Natural killer cell (primary cell): ENCODE data around the gene STAG1. TPM values are rescaled to one million over a fixed set of nuclear protein-coding genes. Genes with fewer than 3 reads are reported as not detected.
A peak's percentile ranks its signal among the peaks of the same experiment; 100 is the strongest.

Experiments used
- ATAC-seq, 3 donors: fragments of 150-1000 bp in 2 of 3; fragments of 200-7000 bp in 1 of 3; cut with Tn5 transposase; 1 replicate in 1 of 3; 2 replicates in 2 of 3; pipeline ENCODE4 v1.10.0; 2021; ENCODE audit warnings: mild to moderate bottlenecking in 2 of 3, moderate library complexity in 2 of 3
- DNase-seq, 2 donors: peaks; one replicate each; pipeline versions ENCODE4 v3.0.0 to v3.0.0-alpha.2; 2013 to 2021; ENCODE audit warnings: mixed read lengths in 1 of 2
- H3K27ac ChIP-seq: one replicate; pipeline ENCODE4 v1.5.1; 2013; ENCODE audit warnings: mild to moderate bottlenecking, low read length
- H3K27me3 ChIP-seq: one replicate; pipeline ENCODE4 v1.6.1; 2013; ENCODE audit warnings: low read length; ENCODE audit not compliant: control insufficient read depth, insufficient read depth
- H3K36me3 ChIP-seq: one replicate; pipeline ENCODE4 v1.6.1; 2013; ENCODE audit warnings: low read length; ENCODE audit not compliant: control insufficient read depth, insufficient read depth
- H3K4me1 ChIP-seq: one replicate; pipeline ENCODE4 v1.6.1; 2013; ENCODE audit warnings: low read length; ENCODE audit not compliant: control insufficient read depth, insufficient read depth
- H3K4me3 ChIP-seq: one replicate; pipeline ENCODE4 v1.5.1; 2013; ENCODE audit warnings: low read length
- H3K9me3 ChIP-seq: one replicate; pipeline ENCODE4 v1.6.1; 2013; ENCODE audit warnings: low read length; ENCODE audit not compliant: control insufficient read depth, insufficient read depth
- H3K27ac Mint-ChIP-seq, 2 donors: one replicate each; pipeline ENCODE4 v1.8.0; 2022; ENCODE audit warnings: mild to moderate bottlenecking in 2 of 2, mixed read lengths in 2 of 2, moderate library complexity in 1 of 2
- H3K27me3 Mint-ChIP-seq, 2 donors: one replicate each; pipeline ENCODE4 v1.8.0; 2022; ENCODE audit warnings: low read depth in 2 of 2, mixed read lengths in 2 of 2
- H3K36me3 Mint-ChIP-seq: one replicate; pipeline ENCODE4 v1.8.0; 2022; ENCODE audit warnings: mixed read lengths
- H3K4me1 Mint-ChIP-seq, 2 donors: one replicate each; pipeline ENCODE4 v1.8.0; 2022; ENCODE audit warnings: mixed read lengths in 2 of 2
- H3K4me3 Mint-ChIP-seq: one replicate; pipeline ENCODE4 v1.8.0; 2022; ENCODE audit warnings: mild to moderate bottlenecking, moderate library complexity, mixed read lengths
- H3K9me3 Mint-ChIP-seq, 2 donors: one replicate each; pipeline ENCODE4 v1.8.0; 2022; ENCODE audit warnings: mixed read lengths in 2 of 2
- CTCF ChIP-seq: fragments of 200-600 bp; IDR thresholded peaks from one replicate; pipeline ENCODE4 v1.8.0; 2022; ENCODE audit warnings: antibody characterized with exemption
- WGBS: methylation state at CpG from one replicate; pipeline ENCODE4 v1.1.7; 2013; ENCODE audit warnings: missing lambda C conversion rate; ENCODE audit not compliant: insufficient coverage; 5-methylcytosine and 5-hydroxymethylcytosine counted together
- intact Hi-C: fragments of 100-400 bp; cut with micrococcal nuclease; formaldehyde crosslinking; loops from one replicate; pipeline ENCODE4 v1.14.2; 2022
- total RNA-seq, 4 donors: library from RNA; stranded (reverse); fragments of 120-200 nt in 1 of 4; gene quantifications; one replicate each; pipeline versions ENCODE4 v1.2.3 to v1.2.4, GENCODE V29; 2013 to 2022

The STAG1 gene
- total RNA-seq, 3 donors from 2014 or later (not counting 1 experiment from before 2014, with no cell fraction given), result 55.1 to 66.2 (median 60.3) TPM

DNA sequence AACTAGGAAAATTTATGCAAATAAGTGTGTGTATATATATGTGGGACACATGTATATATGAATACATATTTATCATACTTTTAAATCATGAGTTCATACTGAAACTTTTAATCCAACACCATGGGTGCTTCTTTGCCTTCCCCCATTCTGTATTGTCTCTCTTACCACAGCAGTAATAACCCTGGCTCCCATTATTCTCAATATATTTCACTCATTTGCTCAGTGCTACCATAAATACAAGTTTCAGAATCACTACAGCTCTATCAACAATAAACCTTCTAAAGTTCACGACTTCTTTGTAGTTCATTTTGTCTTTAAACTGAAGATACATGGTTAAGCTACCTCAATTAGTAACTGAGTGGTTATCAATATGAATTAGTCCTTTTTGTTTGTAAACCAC is 419.9 kb downstream of the STAG1 start:
- no peaks in the 10 kb centered on the region for H3K27me3 ChIP-seq
- H3K9me3 Mint-ChIP-seq, result no peaks in the 10 kb centered on the region
- H3K36me3 ChIP-seq, result peaks cover 34% of the 10 kb centered on the region

DNA sequence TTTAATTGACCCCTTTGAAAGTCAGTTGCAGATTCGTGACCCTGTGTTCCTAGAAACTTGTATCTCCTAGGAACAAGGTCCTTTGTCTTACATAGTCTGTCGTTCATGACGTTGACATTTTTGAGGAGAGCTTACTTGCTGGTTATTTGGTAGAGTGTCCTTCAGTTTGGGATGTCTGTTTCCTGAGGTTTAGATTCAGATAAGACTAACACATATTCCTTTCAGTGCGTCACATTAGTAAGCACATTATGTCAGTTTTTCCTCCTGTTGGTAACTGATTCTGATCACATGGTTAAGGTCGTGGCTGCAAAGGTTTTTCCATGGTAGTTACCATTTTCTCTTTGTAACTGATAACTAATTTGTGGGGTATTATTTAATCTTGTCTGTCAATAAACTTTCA is 421.3 kb downstream of the STAG1 start:
- H3K9me3 ChIP-seq, result no peaks in the 10 kb centered on the region
- no peak for ATAC-seq
- no peaks in the 10 kb centered on the region for H3K4me1 ChIP-seq
- no peak overlapping the region for H3K27ac ChIP-seq
- Mint-ChIP-seq H3K4me3 (no peak overlapping the region), H3K4me1 (peaks cover 0 to 5% of the 10 kb centered on the region in 2 donors), H3K36me3 (no peaks in the 10 kb centered on the region), H3K27ac (no peak overlapping the region), H3K27me3 (no peaks in the 10 kb centered on the region), H3K9me3 (no peaks in the 10 kb centered on the region)
- TF ChIP-seq CTCF, result no peak
- H3K36me3 ChIP-seq, result peaks cover 35% of the 10 kb centered on the region
- DNase-seq, result no peak
- H3K4me3 ChIP-seq, result no peak overlapping the region
- WGBS, result 83% methylated on average over 5 of the region's 5 CpGs
- intact Hi-C loops, result no loop called here
- no peaks in the 10 kb centered on the region for H3K27me3 ChIP-seq

More for the DNA sequence above, 419.9 kb downstream of the STAG1 start:
- no peaks in the 10 kb centered on the region for H3K9me3 ChIP-seq
- no peaks in the 10 kb centered on the region for H3K27me3 Mint-ChIP-seq
- ATAC-seq (no peak), DNase-seq (no peak)
- H3K4me3 ChIP-seq, result no peak overlapping the region
- no peaks in the 10 kb centered on the region for H3K36me3 Mint-ChIP-seq
- H3K4me1 ChIP-seq, result no peaks in the 10 kb centered on the region
- no CpG with 5 or more reads among the region's 1 CpG for whole genome bisulfite sequencing
- intact Hi-C loops, result no loop called here
- H3K4me1 Mint-ChIP-seq, result peaks cover 0 to 5% of the 10 kb centered on the region in 2 donors
- TF ChIP-seq CTCF, result no peak
- peak overlapping the region; percentile 52 to 58 for H3K27ac Mint-ChIP-seq
- H3K4me3 Mint-ChIP-seq, result no peak overlapping the region
- H3K27ac ChIP-seq, result no peak overlapping the region

GRCh38 chr3:136329593-136329992 is 422.6 kb downstream of the STAG1 start:
- no peak overlapping the region for H3K4me3 ChIP-seq
- TF ChIP-seq CTCF, result no peak
- 94% methylated on average over 5 of the region's 5 CpGs for WGBS
- H3K27ac Mint-ChIP-seq, result no peak overlapping the region
- DNase-seq, result no peak
- peaks cover 29% of the 10 kb centered on the region for H3K36me3 ChIP-seq
- H3K9me3 Mint-ChIP-seq, result no peaks in the 10 kb centered on the region
- no peak overlapping the region for H3K27ac ChIP-seq
- no peaks in the 10 kb centered on the region for H3K27me3 Mint-ChIP-seq
- H3K4me1 Mint-ChIP-seq, result peaks cover 0 to 5% of the 10 kb centered on the region in 2 donors
- ATAC-seq, result no peak
- H3K4me3 Mint-ChIP-seq, result no peak overlapping the region
- intact Hi-C loops, result no loop called here
- no peaks in the 10 kb centered on the region for H3K4me1 ChIP-seq
- no peaks in the 10 kb centered on the region for H3K27me3 ChIP-seq
- peaks cover 1% of the 10 kb centered on the region for H3K36me3 Mint-ChIP-seq
- H3K9me3 ChIP-seq, result no peaks in the 10 kb centered on the region

DNA sequence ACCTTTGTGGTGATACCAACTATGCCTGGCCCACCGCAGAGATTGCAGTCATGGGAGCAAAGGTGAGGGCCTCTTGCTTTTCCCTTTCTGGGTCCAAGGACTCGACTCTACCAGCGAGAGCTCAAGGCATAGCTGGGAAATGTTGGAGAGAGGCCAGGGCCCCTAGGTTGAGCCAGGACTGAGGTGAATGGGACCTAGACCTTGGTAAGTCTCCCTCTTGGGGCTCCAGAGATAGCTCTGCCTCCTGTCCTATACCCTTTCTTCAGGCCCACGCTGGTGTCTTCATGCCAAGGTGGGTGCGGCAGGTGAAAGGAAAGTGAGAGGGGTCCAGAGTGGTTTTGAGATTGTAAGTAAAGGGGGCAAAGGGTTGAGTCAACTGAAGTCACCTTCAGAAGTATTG is 424.5 kb downstream of the STAG1 start:
- Mint-ChIP-seq H3K4me3 (no peak overlapping the region), H3K36me3 (peaks cover 21% of the 10 kb centered on the region), H3K9me3 (peaks cover 4 to 8% of the 10 kb centered on the region in 2 donors), H3K27me3 (no peaks in the 10 kb centered on the region), H3K4me1 (peaks cover 0 to under 1% of the 10 kb centered on the region in 2 donors), H3K27ac (no peak overlapping the region)
- Histone ChIP-seq H3K4me3 (no peak overlapping the region), H3K27ac (no peak overlapping the region), H3K9me3 (peaks cover 7% of the 10 kb centered on the region), H3K36me3 (peaks cover 27% of the 10 kb centered on the region), H3K4me1 (no peaks in the 10 kb centered on the region), H3K27me3 (no peaks in the 10 kb centered on the region)
- TF ChIP-seq CTCF, result no peak
- intact Hi-C loops, result no loop called here
- DNase-seq (no peak), ATAC-seq (no peak)
- WGBS, result 94% methylated on average over 4 of the region's 5 CpGs
